HG03108 (cell line): ENCODE measurements around the gene TRPM5.

Source experiments
- ATAC-seq: cut with Tn5 transposase; IDR thresholded peaks from one replicate; pipeline ENCODE4 v1.9.1; 2021; ENCODE audit warnings: moderate library complexity; ENCODE audit not compliant: unreplicated experiment

Gene TRPM5

GRCh38 chr11:2459016-2459725 lies 14.9 kb upstream of the TRPM5 start:
- no peak for ATAC-seq

- ATAC-seq = no peak
These were observed 14.0 kb upstream of the TRPM5 start for GRCh38 chr11:2458321-2458720.

GRCh38 chr11:2453436-2453835 lies 9.1 kb upstream of the TRPM5 start:
- no peak for ATAC-seq

GRCh38 chr11:2452321-2453012 lies 8.2 kb upstream of the TRPM5 start:
- no peak for ATAC-seq

- ATAC-seq = no peak
These were observed 7.6 kb upstream of the TRPM5 start for GRCh38 chr11:2451916-2452315.

- ATAC-seq = no peak
These were observed 7.0 kb upstream of the TRPM5 start for GRCh38 chr11:2451336-2451735.

- no peak for ATAC-seq
These were observed 6.2 kb upstream of the TRPM5 start for GRCh38 chr11:2450321-2451041.

- no peak for ATAC-seq
These were observed 5.4 kb upstream of the TRPM5 start for GRCh38 chr11:2449548-2450320.

GRCh38 chr11:2448661-2449547 lies 4.6 kb upstream of the TRPM5 start:
- ATAC-seq = no peak

- ATAC-seq = no peak
These were observed 3.8 kb upstream of the TRPM5 start for GRCh38 chr11:2447951-2448650.

- ATAC-seq = no peak
These were observed 3.1 kb upstream of the TRPM5 start for GRCh38 chr11:2447253-2447950.

GRCh38 chr11:2446590-2447252 lies 2.4 kb upstream of the TRPM5 start:
- no peak for ATAC-seq

- ATAC-seq = no peak
These were observed 1.6 kb upstream of the TRPM5 start for GRCh38 chr11:2445746-2446551.

- ATAC-seq = no peak
These were observed 769 bp upstream of the TRPM5 start, which contains the start of gene KCNQ1 for GRCh38 chr11:2444821-2445745. TSS of gene KCNQ1 (plus strand) at chr11:2445008. CDS start at chr11:2445099, 91 bp downstream.

GRCh38 chr11:2443406-2443805 lies 908 bp downstream of the TRPM5 start:
- ATAC-seq = no peak

GRCh38 chr11:2442589-2442988 lies 1.7 kb downstream of the TRPM5 start:
- ATAC-seq = no peak
